ENCODE data around the gene C2CD3.
"Not testable (repeated sequence)": the region's sequence is repeated elsewhere in the genome, so short reads cannot be mapped to it uniquely, and the experiment has no call there.

The C2CD3 gene

DNA sequence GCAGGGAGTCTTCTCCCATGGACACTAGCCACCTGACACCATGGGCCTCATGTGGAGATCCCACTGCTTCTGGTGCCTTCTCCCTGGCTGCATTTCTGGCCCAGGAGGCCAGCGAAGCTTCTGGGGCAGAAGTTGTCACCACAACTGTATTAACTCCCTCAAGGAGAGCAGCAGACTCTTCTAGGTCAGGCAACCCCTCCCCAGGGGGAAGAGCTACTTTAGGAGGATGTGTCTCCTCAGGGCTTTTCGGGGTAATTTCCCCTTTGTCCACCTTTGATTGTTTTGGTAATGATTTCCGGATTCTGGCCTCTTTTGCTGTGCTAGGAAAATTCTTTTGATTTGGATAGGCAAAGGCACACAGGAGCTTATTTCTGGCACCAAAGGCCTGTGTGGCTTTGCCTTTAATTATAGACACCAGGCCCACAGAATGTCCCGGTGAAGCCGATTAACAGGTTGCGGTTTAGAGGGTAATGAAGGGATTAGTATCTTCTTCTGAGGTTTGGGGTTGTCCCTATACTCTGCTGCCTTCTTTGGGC, 179.3 kb downstream of the C2CD3 start:
- H3K36me3 ChIP-seq (ENCODE audit: insufficient read depth) = no peaks in the 10 kb centered on the region
- H3K27ac ChIP-seq = no peak overlapping the region
- H3K4me2 ChIP-seq = no peak overlapping the region
- H3K4me1 ChIP-seq (ENCODE audit: low read depth, poor library complexity, severe bottlenecking) = peaks cover 4% of the 10 kb centered on the region
- no peak overlapping the region for H2AFZ ChIP-seq (ENCODE audit: low read depth)
- no peaks in the 10 kb centered on the region for H3K79me2 ChIP-seq (ENCODE audit: insufficient read depth, low read depth)
- no peaks in the 10 kb centered on the region for H3K27me3 ChIP-seq (ENCODE audit: insufficient read depth, low read depth)
- H3K4me3 ChIP-seq (IDR thresholded peaks at IDR 0.05; ENCODE audit: insufficient read depth, low read depth, low read length) = no peak overlapping the region
- no peak for TF ChIP-seq CTCF (conservative IDR thresholded peaks at IDR 0.05; ENCODE audit: low read depth, low read length)
- H4K20me1 ChIP-seq (ENCODE audit: insufficient read depth) = no peaks in the 10 kb centered on the region
- no peak overlapping the region for H3K9ac ChIP-seq

- Histone ChIP-seq H3K9ac (no peak overlapping the region), H3K36me3 (ENCODE audit: insufficient read depth) (no peaks in the 10 kb centered on the region), H3K27ac (no peak overlapping the region), H3K4me2 (no peak overlapping the region), H3K4me3 (IDR thresholded peaks at IDR 0.05; ENCODE audit: insufficient read depth, low read depth, low read length) (no peak overlapping the region), H4K20me1 (ENCODE audit: insufficient read depth) (no peaks in the 10 kb centered on the region), H3K4me1 (ENCODE audit: low read depth, poor library complexity, severe bottlenecking) (peaks cover 2% of the 10 kb centered on the region), H2AFZ (ENCODE audit: low read depth) (no peak overlapping the region), H3K27me3 (ENCODE audit: insufficient read depth, low read depth) (no peaks in the 10 kb centered on the region), H3K79me2 (ENCODE audit: insufficient read depth, low read depth) (no peaks in the 10 kb centered on the region)
- no peak for TF ChIP-seq CTCF (conservative IDR thresholded peaks at IDR 0.05; ENCODE audit: low read depth, low read length)
These were observed 180.1 kb downstream of the C2CD3 start for GRCh38 chr11:73990730-73991129.

GRCh38 chr11:73989156-73989555, 181.6 kb downstream of the C2CD3 start:
- Histone ChIP-seq H3K36me3 (ENCODE audit: insufficient read depth) (no peaks in the 10 kb centered on the region), H2AFZ (ENCODE audit: low read depth) (no peak overlapping the region), H3K9ac (no peak overlapping the region), H3K4me2 (no peak overlapping the region), H3K27me3 (ENCODE audit: insufficient read depth, low read depth) (no peaks in the 10 kb centered on the region), H3K4me3 (IDR thresholded peaks at IDR 0.05; ENCODE audit: insufficient read depth, low read depth, low read length) (no peak overlapping the region), H3K27ac (no peak overlapping the region), H4K20me1 (ENCODE audit: insufficient read depth) (no peaks in the 10 kb centered on the region), H3K79me2 (ENCODE audit: insufficient read depth, low read depth) (no peaks in the 10 kb centered on the region), H3K4me1 (ENCODE audit: low read depth, poor library complexity, severe bottlenecking) (no peaks in the 10 kb centered on the region)
- TF ChIP-seq CTCF (conservative IDR thresholded peaks at IDR 0.05; ENCODE audit: low read depth, low read length) = no peak

DNA sequence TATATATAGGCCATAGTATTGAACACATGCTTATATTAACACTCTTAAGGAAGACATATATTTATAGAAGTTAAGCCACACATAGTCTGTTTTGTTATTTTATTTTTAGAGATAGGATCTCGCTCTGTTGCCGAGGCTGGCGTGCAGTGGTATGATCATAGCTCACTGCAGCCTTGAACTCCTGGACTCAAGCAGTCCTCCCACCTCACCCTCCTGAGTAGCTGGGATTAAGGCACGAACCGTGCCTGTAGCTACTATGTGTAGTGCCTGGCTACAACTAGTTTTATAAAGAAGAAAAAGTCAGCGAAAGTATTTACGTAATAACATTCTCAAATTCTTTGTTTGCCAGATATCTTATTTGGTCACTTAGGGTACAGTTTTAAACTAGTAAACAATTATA, 182.6 kb downstream of the C2CD3 start:
- peaks cover 6% of the 10 kb centered on the region for H3K4me1 ChIP-seq (ENCODE audit: low read depth, poor library complexity, severe bottlenecking)
- H2AFZ ChIP-seq (ENCODE audit: low read depth) = no peak overlapping the region

GRCh38 chr11:73985661-73986060, 185.1 kb downstream of the C2CD3 start:
- H3K4me3 ChIP-seq (IDR thresholded peaks at IDR 0.05; ENCODE audit: insufficient read depth, low read depth, low read length); H4K20me1 ChIP-seq (ENCODE audit: insufficient read depth); H3K4me2 ChIP-seq; H3K36me3 ChIP-seq (ENCODE audit: insufficient read depth); H3K9ac ChIP-seq; H2AFZ ChIP-seq (ENCODE audit: low read depth); H3K27me3 ChIP-seq (ENCODE audit: insufficient read depth, low read depth); H3K27ac ChIP-seq: not testable (repeated sequence)
- peaks cover 14% of the 10 kb centered on the region for H3K79me2 ChIP-seq (ENCODE audit: insufficient read depth, low read depth)
- H3K4me1 ChIP-seq (ENCODE audit: low read depth, poor library complexity, severe bottlenecking) = peaks cover 13% of the 10 kb centered on the region

More for the DNA sequence above, 182.6 kb downstream of the C2CD3 start:
- Histone ChIP-seq H3K9ac (no peak overlapping the region), H4K20me1 (ENCODE audit: insufficient read depth) (no peaks in the 10 kb centered on the region), H3K4me2 (no peak overlapping the region), H3K79me2 (ENCODE audit: insufficient read depth, low read depth) (no peaks in the 10 kb centered on the region), H3K27me3 (ENCODE audit: insufficient read depth, low read depth) (no peaks in the 10 kb centered on the region), H3K36me3 (ENCODE audit: insufficient read depth) (no peaks in the 10 kb centered on the region), H3K27ac (no peak overlapping the region), H3K4me3 (IDR thresholded peaks at IDR 0.05; ENCODE audit: insufficient read depth, low read depth, low read length) (no peak overlapping the region)
- no peak for TF ChIP-seq CTCF (conservative IDR thresholded peaks at IDR 0.05; ENCODE audit: low read depth, low read length)

All from KMS-11 (cell line).